Hippocampal formation (tissue), 2 donors: ENCODE measurements around the gene FDXR.

Experiments
- DNase-seq, 2 donors: peaks; one replicate each; lab custom pipeline; 2025; lab: John Stamatoyannopoulos, UW

FDXR gene

GRCh38 chr17:74898376-74898946, 25.7 kb upstream of the FDXR start:
- no peak for DNase-seq

- DNase-seq: no peak
Observed at GRCh38 chr17:74893936-74894671, 21.3 kb upstream of the FDXR start.

DNA sequence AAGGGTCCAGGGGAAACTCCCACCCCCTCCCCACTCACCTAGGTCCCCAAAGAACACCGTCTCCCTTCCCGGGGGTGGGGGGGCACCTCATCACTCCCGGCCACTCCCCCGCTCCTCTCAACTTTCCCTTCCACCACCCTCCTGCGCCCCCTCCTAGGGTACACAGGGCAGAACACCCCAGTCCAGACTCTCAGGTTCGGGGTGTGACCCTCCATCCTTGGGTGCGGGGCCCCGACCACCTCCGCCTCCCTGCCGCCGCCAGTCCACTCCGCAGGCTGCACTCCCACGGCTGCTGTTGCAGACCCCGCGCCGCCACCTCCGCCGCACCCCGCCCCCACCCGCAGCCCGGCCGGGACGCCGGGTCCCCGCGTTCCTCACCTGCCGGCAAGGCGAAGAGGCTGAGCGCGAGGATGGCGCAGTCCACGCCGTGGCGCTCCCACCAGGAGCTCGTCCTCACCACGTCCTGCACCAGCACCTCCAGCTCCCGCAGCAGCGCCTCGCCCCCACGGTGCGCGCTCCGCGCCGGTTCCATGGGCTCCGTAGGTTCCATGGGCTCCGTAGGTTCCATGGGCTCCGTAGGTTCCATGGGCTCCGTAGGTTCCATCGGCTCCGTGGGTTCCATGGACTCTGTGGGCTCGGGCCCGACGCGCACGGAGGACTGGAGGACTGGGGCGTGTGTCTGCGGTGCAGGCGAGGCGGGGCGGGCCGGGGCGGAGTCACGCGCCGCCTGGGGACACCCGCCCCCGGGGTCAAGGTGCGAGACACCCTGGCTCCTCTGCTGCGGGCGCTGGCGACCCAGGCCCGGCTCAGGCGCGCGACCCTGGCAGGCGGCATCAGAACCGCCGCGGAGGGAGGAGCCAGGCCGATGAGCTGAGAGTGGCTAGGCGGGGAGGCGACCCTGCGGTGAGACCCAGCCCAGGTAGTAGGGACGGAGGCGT, 20.4 kb upstream of the FDXR start, which contains the start of gene FADS6:
TSS of gene FADS6 (minus strand) at position 660 of the 938 bp plus-strand sequence. CDS start at position 622, 38 bp downstream.
- no peak for DNase-seq

DNA sequence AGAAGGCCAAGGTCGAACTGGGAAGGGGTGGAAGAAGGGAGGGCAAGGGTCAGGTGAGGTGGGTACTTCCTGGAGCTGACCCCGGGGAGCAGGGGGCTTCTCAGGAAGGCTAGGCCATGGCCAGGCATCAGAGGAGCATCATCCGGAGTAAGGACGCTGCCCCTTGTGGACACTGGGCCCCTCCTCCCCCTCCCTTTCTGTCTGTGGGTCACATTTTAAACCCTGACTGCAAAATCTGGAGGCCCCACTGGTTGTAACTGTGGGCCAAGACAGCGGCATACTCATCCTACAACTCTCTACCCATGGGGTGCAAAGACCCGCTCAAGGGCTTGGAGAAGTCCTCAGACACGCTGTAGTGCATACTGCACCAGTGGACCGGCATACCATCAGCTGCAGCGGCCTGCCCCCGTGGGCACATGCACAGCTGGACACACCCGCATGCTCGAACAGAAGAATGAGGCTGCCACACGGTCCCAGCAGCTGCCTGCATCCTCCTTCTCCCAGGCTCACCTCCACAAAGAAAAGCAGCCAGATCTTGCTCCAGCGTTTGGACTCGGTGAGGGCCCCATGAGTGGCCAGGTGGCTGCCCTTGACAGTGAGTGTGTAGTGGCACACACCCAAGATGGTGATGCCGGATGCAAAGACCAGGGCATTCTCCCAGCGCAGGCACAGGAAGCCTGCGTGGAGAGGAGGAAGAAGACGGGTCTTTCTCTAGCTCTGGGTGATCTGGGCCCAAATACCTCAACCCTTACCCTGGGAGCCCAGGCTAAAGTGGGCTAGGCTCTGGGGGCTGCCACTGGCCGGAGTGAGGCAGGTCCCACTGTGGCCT, 19.4 kb upstream of the FDXR start:
- no peak for DNase-seq

GRCh38 chr17:74890554-74890953, 17.8 kb upstream of the FDXR start:
- no peak for DNase-seq

GRCh38 chr17:74888469-74888868, 15.7 kb upstream of the FDXR start:
- no peak for DNase-seq

GRCh38 chr17:74883241-74883745, 10.5 kb upstream of the FDXR start:
- DNase-seq: no peak

GRCh38 chr17:74882517-74883240, 9.9 kb upstream of the FDXR start:
- no peak for DNase-seq

- no peak for DNase-seq
Observed at GRCh38 chr17:74881073-74881472, 8.3 kb upstream of the FDXR start.

GRCh38 chr17:74879308-74879707, 6.5 kb upstream of the FDXR start:
- no peak for DNase-seq

GRCh38 chr17:74878658-74879057, 5.9 kb upstream of the FDXR start:
- DNase-seq: no peak

- DNase-seq: no peak
Observed at GRCh38 chr17:74877592-74878548, 5.1 kb upstream of the FDXR start.

DNA sequence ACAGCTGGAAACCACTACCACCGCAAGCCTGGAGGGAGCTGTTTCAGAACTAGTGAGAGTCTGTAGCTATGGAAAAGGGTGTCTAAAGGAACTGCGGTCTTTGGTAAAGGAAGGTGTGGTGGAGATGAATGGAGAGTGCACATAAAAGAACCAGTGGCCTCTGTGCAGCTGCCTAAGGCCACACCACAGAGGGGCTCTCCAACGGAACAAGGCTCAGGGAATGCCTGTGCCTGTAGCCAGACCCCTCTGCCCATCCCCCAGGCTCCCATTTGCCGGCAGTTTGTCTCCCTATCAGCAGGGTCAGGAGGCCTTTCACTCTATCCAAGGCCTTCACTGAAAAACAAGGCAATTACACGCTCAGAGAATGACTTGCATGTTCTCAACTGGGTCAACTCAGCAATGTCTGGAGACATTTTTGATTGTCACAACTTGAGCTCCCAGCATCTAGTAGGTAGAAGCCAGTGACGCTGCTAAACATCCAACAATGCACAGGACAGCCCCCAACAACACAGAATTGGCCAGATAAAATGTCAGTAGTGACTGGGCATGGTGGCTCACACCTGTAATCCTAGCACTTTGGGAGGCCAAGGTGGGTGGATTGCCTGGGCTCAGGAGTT, 3.3 kb upstream of the FDXR start:
- no peak for DNase-seq

GRCh38 chr17:74875155-74875976, 2.6 kb upstream of the FDXR start:
- DNase-seq: no peak

DNA sequence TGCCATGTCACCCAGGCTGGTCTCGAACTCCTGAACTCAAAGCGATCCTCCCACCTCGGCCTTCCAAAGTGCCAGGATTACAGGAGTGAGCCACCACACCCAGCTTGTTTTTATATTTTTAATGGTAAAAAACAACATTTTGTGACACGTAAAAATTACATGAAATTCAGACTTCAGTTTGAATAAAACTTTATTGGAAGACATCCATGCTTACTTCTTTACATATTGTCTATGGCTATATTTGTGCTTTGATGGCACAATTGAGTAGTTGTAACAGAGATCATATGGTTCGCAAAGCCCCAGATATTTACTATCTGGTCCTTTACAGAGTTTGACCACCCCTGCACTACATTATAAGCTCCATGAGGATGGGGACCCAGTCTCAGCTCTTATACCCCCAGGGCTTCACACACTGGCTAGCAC, 1.8 kb upstream of the FDXR start:
- no peak for DNase-seq

- no peak for DNase-seq
Observed at GRCh38 chr17:74873874-74874614, 1.2 kb upstream of the FDXR start.

GRCh38 chr17:74873037-74873873, 461 bp upstream of the FDXR start:
- DNase-seq: peak; percentile 100
